OCI-LY1 (cell line): Measurements from ENCODE around the gene CRABP1.

Source experiments
- H2AFZ ChIP-seq: fragments of 200-600 bp; sonication (generic), shearing (Covaris generic); 2 replicates; pipeline ENCODE4 v1.6.0; 2014; ENCODE audit warnings: antibody characterized with exemption, mild to moderate bottlenecking, low read length
- H3F3A ChIP-seq: fragments of 200-600 bp; sonication (generic), shearing (Covaris generic); 2 replicates; pipeline ENCODE4 v1.6.0; 2014; ENCODE audit warnings: mild to moderate bottlenecking, antibody characterized with exemption, low read length, moderate library complexity; ENCODE audit not compliant: insufficient read depth
- H3K27ac ChIP-seq: fragments of 200-600 bp; sonication (generic); 2 replicates; pipeline ENCODE4 v1.5.1; 2014; ENCODE audit warnings: low read length, mixed run types, mild to moderate bottlenecking, low read depth; ENCODE audit not compliant: poor library complexity, severe bottlenecking
- H3K27me3 ChIP-seq: fragments of 200-600 bp; sonication (generic); 2 replicates; pipeline ENCODE4 v1.6.0; 2014; ENCODE audit warnings: antibody characterized with exemption, mild to moderate bottlenecking, low read length, moderate library complexity; ENCODE audit not compliant: insufficient read depth
- H3K36me3 ChIP-seq: fragments of 200-600 bp; sonication (generic); 2 replicates; pipeline ENCODE4 v1.6.1; 2014; ENCODE audit warnings: mild to moderate bottlenecking, antibody characterized with exemption, low read length, moderate library complexity, mixed read lengths; ENCODE audit not compliant: insufficient read depth
- H3K4me1 ChIP-seq: fragments of 200-600 bp; sonication (generic); 2 replicates; pipeline ENCODE4 v1.5.1; 2014; ENCODE audit warnings: mild to moderate bottlenecking, low read length, moderate library complexity; ENCODE audit not compliant: insufficient read depth, severe bottlenecking
- H3K4me2 ChIP-seq: fragments of 200-600 bp; sonication (generic), shearing (Covaris generic); 2 replicates; pipeline ENCODE4 v1.6.1; 2014; ENCODE audit warnings: low read length
- H3K4me3 ChIP-seq: fragments of 200-600 bp; sonication (generic); 2 replicates; pipeline ENCODE4 v1.5.1; 2014; ENCODE audit warnings: low read length, low read depth, mild to moderate bottlenecking, mixed read lengths; ENCODE audit not compliant: poor library complexity, severe bottlenecking
- H3K79me2 ChIP-seq: fragments of 200-600 bp; shearing (Covaris generic); 2 replicates; pipeline ENCODE4 v1.6.1; 2016; ENCODE audit warnings: mixed run types, low read length, mixed read lengths; ENCODE audit not compliant: insufficient read depth
- H3K9ac ChIP-seq: fragments of 200-600 bp; sonication (generic), shearing (Covaris generic); 2 replicates; pipeline ENCODE4 v1.6.1; 2014; ENCODE audit warnings: mild to moderate bottlenecking, low read length, mixed read lengths
- H3K9me2 ChIP-seq: fragments of 200-600 bp; sonication (generic), shearing (Covaris generic); 2 replicates; pipeline ENCODE4 v1.6.1; 2014; ENCODE audit warnings: low read depth, mild to moderate bottlenecking, low read length, mixed read lengths
- H3K9me3 ChIP-seq: fragments of 200-600 bp; shearing (Covaris generic); 2 replicates; pipeline ENCODE4 v1.6.1; 2014; ENCODE audit warnings: low read length, mixed read lengths
- H4K20me1 ChIP-seq: fragments of 200-600 bp; sonication (generic), shearing (Covaris generic); 2 replicates; pipeline ENCODE4 v1.6.0; 2016; ENCODE audit warnings: mild to moderate bottlenecking, low read length; ENCODE audit not compliant: insufficient read depth
- CTCF ChIP-seq: fragments of 200-600 bp; sonication (generic), shearing (Covaris generic); IDR thresholded peaks from 2 replicates; pipeline ENCODE4 v1.5.1; 2017; ENCODE audit warnings: mild to moderate bottlenecking, antibody characterized with exemption, low read length, moderate library complexity, mixed read lengths
- EZH2 ChIP-seq: fragments of 200-600 bp; sonication (generic), shearing (Covaris generic); IDR thresholded peaks from 2 replicates; pipeline ENCODE4 v1.8.0; 2017; ENCODE audit warnings: borderline replicate concordance, mixed run types, mild to moderate bottlenecking, antibody characterized with exemption, low read length, moderate library complexity, mixed read lengths

Gene CRABP1

GRCh38 chr15:78311292-78311691, 28.9 kb upstream of the CRABP1 start:
- H3K9me3 ChIP-seq = no peaks in the 10 kb centered on the region
- no peaks in the 10 kb centered on the region for H3K9me2 ChIP-seq
- no peaks in the 10 kb centered on the region for H3K79me2 ChIP-seq
- no peaks in the 10 kb centered on the region for H3K27me3 ChIP-seq
- no peaks in the 10 kb centered on the region for H3K36me3 ChIP-seq
- no peaks in the 10 kb centered on the region for H4K20me1 ChIP-seq
- H3F3A ChIP-seq = no peaks in the 10 kb centered on the region
- H3K4me2 ChIP-seq = no peak overlapping the region
- H3K4me3 ChIP-seq = no peak overlapping the region
- no peak for TF ChIP-seq EZH2
- no peak for TF ChIP-seq CTCF
- no peaks in the 10 kb centered on the region for H3K4me1 ChIP-seq
- H2AFZ ChIP-seq = no peak overlapping the region
- no peak overlapping the region for H3K9ac ChIP-seq
- H3K27ac ChIP-seq = no peak overlapping the region

GRCh38 chr15:78312536-78312935, 27.6 kb upstream of the CRABP1 start:
- TF ChIP-seq EZH2 (no peak), CTCF (no peak)
- H3K4me2 ChIP-seq = no peak overlapping the region

DNA sequence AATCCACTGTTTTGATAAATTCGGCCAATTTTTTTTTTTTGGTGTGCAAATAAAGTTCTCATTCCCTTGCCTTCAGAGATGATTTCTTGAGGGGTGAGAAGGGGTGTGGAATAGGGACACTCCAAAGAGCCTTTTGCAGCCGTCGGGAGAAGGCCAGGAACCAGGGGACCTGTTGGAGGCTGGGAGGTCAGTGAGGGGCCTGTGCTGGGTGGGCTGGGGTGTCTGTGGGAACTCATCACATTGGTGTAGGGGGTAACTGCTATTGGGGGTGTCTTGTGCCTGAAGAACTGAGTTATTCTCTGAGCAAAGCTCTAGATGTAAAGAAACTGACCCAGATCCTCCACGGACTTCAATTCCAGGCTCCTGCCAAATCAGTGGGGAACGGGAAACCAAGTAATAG, 27.2 kb upstream of the CRABP1 start:
- Histone ChIP-seq H3F3A (no peaks in the 10 kb centered on the region), H3K9me2 (no peaks in the 10 kb centered on the region), H3K4me2 (no peak overlapping the region), H3K9me3 (no peaks in the 10 kb centered on the region), H3K27me3 (no peaks in the 10 kb centered on the region), H3K9ac (no peak overlapping the region), H2AFZ (no peak overlapping the region), H3K36me3 (no peaks in the 10 kb centered on the region), H3K27ac (no peak overlapping the region), H4K20me1 (no peaks in the 10 kb centered on the region), H3K79me2 (no peaks in the 10 kb centered on the region), H3K4me3 (no peak overlapping the region), H3K4me1 (no peaks in the 10 kb centered on the region)
- TF ChIP-seq CTCF = no peak
- no peak for TF ChIP-seq EZH2

More at GRCh38 chr15:78312536-78312935, 27.6 kb upstream of the CRABP1 start:
- no peak overlapping the region for H3K4me3 ChIP-seq
- H3K9ac ChIP-seq = no peak overlapping the region
- H3K9me3 ChIP-seq = no peaks in the 10 kb centered on the region
- no peaks in the 10 kb centered on the region for H3K36me3 ChIP-seq
- no peaks in the 10 kb centered on the region for H3K9me2 ChIP-seq
- no peak overlapping the region for H3K27ac ChIP-seq
- no peaks in the 10 kb centered on the region for H3K27me3 ChIP-seq
- no peaks in the 10 kb centered on the region for H3K4me1 ChIP-seq
- H2AFZ ChIP-seq = no peak overlapping the region
- H3K79me2 ChIP-seq = no peaks in the 10 kb centered on the region
- no peaks in the 10 kb centered on the region for H4K20me1 ChIP-seq
- H3F3A ChIP-seq = no peaks in the 10 kb centered on the region
